Transverse colon (tissue), 4 donors: ENCODE results near the gene MDP1. TPM values are rescaled to one million over a fixed set of nuclear protein-coding genes. Genes with fewer than 3 reads are reported as not detected.

Experiments used
- DNase-seq: peaks from one replicate; pipeline ENCODE4 v3.0.0-alpha.2; 2019
- H3K27ac ChIP-seq, 4 donors: fragments of 200-600 bp; sonication (generic); 2 replicates each; pipeline ENCODE4 v1.5.1; 2016 to 2018; ENCODE audit warnings: inconsistent platforms in 4 of 4
- H3K27me3 ChIP-seq: fragments of 200-600 bp; sonication (generic); 2 replicates; pipeline ENCODE4 v1.5.1; 2017; ENCODE audit warnings: inconsistent platforms
- H3K36me3 ChIP-seq, 4 donors: fragments of 200-600 bp; sonication (generic); 2 replicates each; pipeline ENCODE4 v1.5.1; 2017 to 2019; ENCODE audit warnings: inconsistent platforms in 4 of 4
- H3K4me1 ChIP-seq, 4 donors: fragments of 200-600 bp; sonication (generic); 2 replicates each; pipeline ENCODE4 v1.5.1; 2017 to 2020; ENCODE audit warnings: inconsistent platforms in 4 of 4
- H3K4me3 ChIP-seq, 4 donors: fragments of 200-600 bp; sonication (generic); 1 replicate in 1 of 4; 2 replicates in 3 of 4; pipeline versions ENCODE4 v1.5.1 to v1.6.1; 2017 to 2019; ENCODE audit warnings: inconsistent platforms in 4 of 4
- H3K9me3 ChIP-seq, 2 donors: fragments of 200-600 bp; sonication (generic); 2 replicates each; pipeline ENCODE4 v1.5.1; 2017 to 2019; ENCODE audit warnings: inconsistent platforms in 2 of 2
- CTCF ChIP-seq, 5 experiments: fragments of 200-600 bp in 3 of 5; fragments of 450-650 bp in 2 of 5; sonication (generic) in 3 of 5; IDR thresholded peaks; 1 replicate in 2 of 5; 2 replicates in 3 of 5; pipeline ENCODE4 v1.5.1; 2016 to 2017; ENCODE audit warnings: antibody characterized with exemption in 5 of 5, inconsistent platforms in 3 of 5, mild to moderate bottlenecking in 2 of 5, moderate library complexity in 1 of 5
- EP300 ChIP-seq: sonication (generic); formaldehyde crosslinking; IDR thresholded peaks from one replicate; pipeline ENCODE4 v1.6.1; 2017; ENCODE audit warnings: antibody characterized with exemption, low read depth
- POLR2A ChIP-seq: fragments of 450-650 bp; IDR thresholded peaks from one replicate; pipeline ENCODE4 v1.6.1; 2016; ENCODE audit warnings: antibody characterized with exemption, mild to moderate bottlenecking, moderate library complexity
- POLR2AphosphoS5 ChIP-seq, 3 donors: sonication (generic); formaldehyde crosslinking; IDR thresholded peaks; one replicate each; pipeline ENCODE4 v1.6.1; 2016; ENCODE audit warnings: antibody characterized with exemption in 3 of 3
- WGBS, 2 donors: methylation state at CpG; one replicate each; pipeline ENCODE4 v1.1.5; 2018; ENCODE audit warnings: low coverage in 1 of 2; 5-methylcytosine and 5-hydroxymethylcytosine counted together
- in situ Hi-C, 4 donors: fragments of 200-750 bp; cut with MboI; loops; one replicate each; pipeline versions ENCODE4 v1.15.0 to v1.15.1; 2017; ENCODE audit warnings: low sequenced_read_pairs in 3 of 4, low pct_ligation_motif_present in 1 of 4, low pct_unique_long_range_greater_than_20kb in 1 of 4
- intact Hi-C: fragments of 100-400 bp; cut with DNase I; formaldehyde crosslinking; loops from one replicate; pipeline ENCODE4 v1.15.1; 2023; ENCODE audit warnings: low total_unique reads
- total RNA-seq, 4 donors: library from RNA; depleted of rRNA; stranded (reverse); fragments of >200 nt; gene quantifications; one replicate each; pipeline ENCODE4 v1.1.0, GENCODE V29; 2016

MDP1 gene
- total RNA-seq, 4 donors from 2014 or later: 11.1 to 116 (median 40.2) TPM

DNA sequence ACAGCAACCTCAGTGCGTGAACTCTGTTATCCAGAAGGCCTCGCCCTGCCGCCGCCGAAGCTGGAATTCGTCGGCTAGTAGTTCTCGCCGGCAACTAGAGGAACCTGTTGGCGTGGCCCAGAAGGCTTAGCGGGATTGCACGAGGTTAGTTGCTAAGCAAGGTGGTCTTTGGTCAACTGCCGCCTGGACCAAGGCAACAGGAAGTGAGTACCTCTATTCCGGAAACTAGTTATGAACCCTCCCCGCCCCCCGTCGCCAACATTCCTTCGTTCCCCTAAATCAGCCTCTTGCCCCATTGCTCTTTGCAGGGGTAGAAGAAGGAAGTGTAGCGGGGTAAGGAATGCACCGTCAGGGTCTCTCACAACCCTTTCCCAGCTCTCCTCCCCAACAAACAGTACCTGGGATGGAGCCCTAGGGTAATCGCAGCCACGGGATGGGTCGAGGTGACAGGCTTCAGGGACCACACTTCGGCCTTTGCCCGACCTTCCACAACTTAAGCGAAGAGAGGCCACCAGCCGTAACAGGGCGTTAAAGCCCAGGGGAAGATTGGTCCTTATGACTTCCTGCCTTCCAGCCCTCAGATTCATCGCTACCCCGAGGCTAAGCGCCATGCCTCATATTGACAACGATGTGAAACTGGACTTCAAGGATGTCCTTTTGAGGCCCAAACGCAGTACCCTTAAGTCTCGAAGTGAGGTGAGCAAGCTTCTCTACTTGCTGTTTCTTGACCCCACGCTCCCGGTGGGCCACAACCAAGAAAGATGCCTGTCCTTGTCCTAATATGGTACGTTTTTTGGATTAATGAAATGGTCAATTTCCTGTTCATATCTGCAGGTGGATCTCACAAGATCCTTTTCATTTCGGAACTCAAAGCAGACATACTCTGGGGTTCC lies 17.0 kb upstream of the MDP1 start, which contains the start of gene GMPR2:
TSS of gene GMPR2 (plus strand) at position 285 of the 893 bp plus-strand sequence. CDS start at position 610, 325 bp downstream.
- H3K27me3 ChIP-seq: no peaks in the 10 kb centered on the region
- H3K36me3 ChIP-seq: peaks cover 0 to 12% (median 6%) of the 10 kb centered on the region in 4 donors
- peaks cover 16 to 29% (median 23%) of the 10 kb centered on the region in 4 donors for H3K4me1 ChIP-seq
- H3K27ac ChIP-seq: peak within 1 kb of the TSS; percentile 86 to 96 (median 92)
- TF ChIP-seq POLR2AphosphoS5 (IDR thresholded peaks at IDR 0.05): peak in 2 of 3 donors; percentile 61 to 62
- no peak for TF ChIP-seq EP300
- peak; percentile 22 for TF ChIP-seq POLR2A
- H3K9me3 ChIP-seq: no peaks in the 10 kb centered on the region
- H3K4me3 ChIP-seq: peak within 1 kb of the TSS; percentile 55 to 87 (median 74)
- in situ Hi-C loops (loop anchor here in 3 of 4 donors (25.0 kb wide), 1 partner anchor 204 kb away; the partner anchor contains the start of genes CBLN3 (in 3 of the 3), KHNYN (in 3 of the 3) and SDR39U1 (in 3 of the 3)), intact Hi-C loops (loop anchor here (5.0 kb wide), 1 partner anchor 209 kb away; the partner anchor contains the start of gene SDR39U1)
- no peak for DNase-seq
- 5 to 71% methylated on average over 1 to 38 of the region's 38 CpGs for WGBS, 2 donors

GRCh38 chr14:24232121-24232644 lies 16.3 kb upstream of the MDP1 start, which contains the start of gene NEDD8:
Gene NEDD8 (minus strand): TSS chr14:24232367. CDS start chr14:24232267, 100 bp downstream.
- Histone ChIP-seq H3K36me3 (peaks cover 0 to 14% (median 3%) of the 10 kb centered on the region in 4 donors), H3K9me3 (no peaks in the 10 kb centered on the region), H3K27me3 (no peaks in the 10 kb centered on the region), H3K27ac (peak within 1 kb of the TSS; percentile 86 to 96 (median 92)), H3K4me3 (peak within 1 kb of the TSS; percentile 55 to 87 (median 74)), H3K4me1 (peaks cover 16 to 29% (median 23%) of the 10 kb centered on the region in 4 donors)
- intact Hi-C loops: loop anchor here (5.0 kb wide), 1 partner anchor 210 kb away; the partner anchor contains the start of gene SDR39U1
- DNase-seq: peak; percentile 93
- in situ Hi-C loops: loop anchor here in 3 of 4 donors (25.0 kb wide), 1 partner anchor 205 kb away; the partner anchor contains the start of genes CBLN3 (in 3 of the 3), KHNYN (in 3 of the 3) and SDR39U1 (in 3 of the 3)
- TF ChIP-seq EP300 (no peak), POLR2A (peak; percentile 69), POLR2AphosphoS5 (IDR thresholded peaks at IDR 0.05) (peak; percentile 60 to 73 (median 61))
- 0 to 1% methylated on average over 7 to 28 of the region's 30 CpGs for WGBS, 2 donors

GRCh38 chr14:24231263-24232120 lies 15.6 kb upstream of the MDP1 start:
- intact Hi-C loops (loop anchor here (5.0 kb wide), 1 partner anchor 211 kb away; the partner anchor contains the start of gene SDR39U1), in situ Hi-C loops (loop anchor here in 3 of 4 donors (25.0 kb wide), 1 partner anchor 206 kb away; the partner anchor contains the start of genes CBLN3 (in 3 of the 3), KHNYN (in 3 of the 3) and SDR39U1 (in 3 of the 3))
- Histone ChIP-seq H3K27me3 (no peaks in the 10 kb centered on the region), H3K4me1 (peaks cover 16 to 29% (median 23%) of the 10 kb centered on the region in 4 donors), H3K27ac (peak overlapping the region; percentile 86 to 96 (median 92)), H3K9me3 (no peaks in the 10 kb centered on the region), H3K4me3 (peak overlapping the region; percentile 55 to 87 (median 74)), H3K36me3 (peaks cover 0 to 14% (median 0%) of the 10 kb centered on the region in 4 donors)
- DNase-seq: peak; percentile 28
- TF ChIP-seq CTCF (IDR thresholded peaks at IDR 0.05) (no peak), EP300 (no peak), POLR2AphosphoS5 (IDR thresholded peaks at IDR 0.05) (no peak), POLR2A (no peak)
- WGBS, 2 donors: 11 to 13% methylated on average over 11 to 22 of the region's 23 CpGs

DNA sequence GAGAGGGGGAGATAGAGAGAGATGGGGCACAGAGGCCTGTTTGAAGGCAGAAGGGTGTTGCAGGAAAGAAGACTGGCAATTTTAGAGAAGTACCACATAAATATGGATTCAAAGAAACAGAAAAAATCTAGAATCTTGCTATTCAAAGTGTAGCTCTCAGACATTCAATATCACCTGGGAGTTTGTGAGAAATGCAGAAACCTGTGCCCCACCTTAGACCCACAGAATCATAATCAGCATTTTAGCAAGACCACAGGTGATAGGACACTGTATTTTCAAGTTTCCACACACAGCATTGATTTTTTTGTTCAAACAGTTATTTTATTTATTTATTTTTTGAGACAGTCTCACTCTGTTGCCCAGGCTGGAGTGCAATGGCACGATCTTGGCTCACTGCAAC lies 13.0 kb upstream of the MDP1 start:
- TF ChIP-seq POLR2AphosphoS5 (IDR thresholded peaks at IDR 0.05): no peak
- no peak overlapping the region for H3K27ac ChIP-seq
- H3K27me3 ChIP-seq: no peaks in the 10 kb centered on the region
- H3K4me3 ChIP-seq: no peak overlapping the region
- peaks cover 0 to 7% (median 0%) of the 10 kb centered on the region in 4 donors for H3K36me3 ChIP-seq
- 18 to 43% methylated on average over 1 of the region's 1 CpG for WGBS, 2 donors
- H3K4me1 ChIP-seq: peaks cover 14 to 23% (median 20%) of the 10 kb centered on the region in 4 donors
- DNase-seq: no peak
- intact Hi-C loops (no loop called here), in situ Hi-C loops (loop anchor here in 3 of 4 donors (25.0 kb wide), 1 partner anchor 208 kb away; the partner anchor contains the start of genes CBLN3 (in 3 of the 3), KHNYN (in 3 of the 3) and SDR39U1 (in 3 of the 3))
- H3K9me3 ChIP-seq: no peaks in the 10 kb centered on the region
